Measurements from ENCODE around the gene SNX15.
"Not testable (repeated sequence)": the region's sequence is repeated elsewhere in the genome, so short reads cannot be mapped to it uniquely, and the experiment has no call there.

The SNX15 gene

GRCh38 chr11:65017937-65018336 lies 9.3 kb upstream of the SNX15 start:
- no peak for DNase-seq

- no peak for DNase-seq
These were observed 7.4 kb upstream of the SNX15 start for GRCh38 chr11:65019824-65020223.

- DNase-seq, result no peak
These were observed 6.2 kb upstream of the SNX15 start for GRCh38 chr11:65021003-65021402.

- DNase-seq, result no peak
These were observed 5.7 kb upstream of the SNX15 start for GRCh38 chr11:65021509-65021908.

- not testable (repeated sequence) for DNase-seq
These were observed 3.7 kb upstream of the SNX15 start for GRCh38 chr11:65023502-65023901.

GRCh38 chr11:65026810-65027209 lies 429 bp upstream of the SNX15 start:
- peak; percentile 42 for DNase-seq

- DNase-seq, result no peak
These were observed 5.0 kb downstream of the SNX15 start for GRCh38 chr11:65032216-65032615.

- no peak for DNase-seq
These were observed 7.2 kb downstream of the SNX15 start for GRCh38 chr11:65034423-65034822.

- DNase-seq, result no peak
These were observed 8.3 kb downstream of the SNX15 start for GRCh38 chr11:65035579-65035978.

GRCh38 chr11:65036931-65037330 lies 9.7 kb downstream of the SNX15 start:
- DNase-seq, result no peak

- DNase-seq, result no peak
These were observed 13.2 kb downstream of the SNX15 start for GRCh38 chr11:65040520-65040846.

GRCh38 chr11:65040847-65041622 lies 13.8 kb downstream of the SNX15 start, which contains the start of gene SAC3D1:
Gene SAC3D1 (plus strand): TSS chr11:65041210. CDS start chr11:65041293, 83 bp downstream.
- peak; percentile 90 for DNase-seq

GRCh38 chr11:65042891-65043290 lies 15.7 kb downstream of the SNX15 start:
- no peak for DNase-seq

- peak; percentile 83 for DNase-seq
These were observed 16.8 kb downstream of the SNX15 start for GRCh38 chr11:65043881-65044501.

GRCh38 chr11:65045061-65045460 lies 17.8 kb downstream of the SNX15 start:
- no peak for DNase-seq

GRCh38 chr11:65045728-65046127 lies 18.5 kb downstream of the SNX15 start:
- DNase-seq, result no peak

- no peak for DNase-seq
These were observed 20.6 kb downstream of the SNX15 start for GRCh38 chr11:65047581-65048422.

- no peak for DNase-seq
These were observed 24.2 kb downstream of the SNX15 start for GRCh38 chr11:65051398-65051858.

- DNase-seq, result no peak
These were observed 26.7 kb downstream of the SNX15 start for GRCh38 chr11:65053827-65054508.

- no peak for DNase-seq
These were observed 28.3 kb downstream of the SNX15 start for GRCh38 chr11:65055538-65055937.

GRCh38 chr11:65056999-65057398 lies 29.8 kb downstream of the SNX15 start:
- DNase-seq, result no peak

- DNase-seq, result no peak
These were observed 30.3 kb downstream of the SNX15 start for GRCh38 chr11:65057526-65057925.

GRCh38 chr11:65058012-65058411 lies 30.8 kb downstream of the SNX15 start:
- DNase-seq, result no peak

Measured in inflammatory macrophage treated with lipopolysaccharide for 4 hours (primary cell).